HCT116 (cell line): Measurements from ENCODE around the gene NBDY.

ENCODE experiments used
- CTCF ChIP-seq, 3 experiments: fragments of 200-600 bp in 1 of 3; sonication (generic) in 1 of 3; IDR thresholded peaks in 2 of 3; conservative IDR thresholded peaks in 1 of 3; 2 replicates each; pipeline ENCODE4 v1.5.1; 2012 to 2017; ENCODE audit warnings: low read depth in 2 of 3, low read length in 2 of 3, antibody characterized with exemption in 1 of 3, borderline replicate concordance in 1 of 3, control low read depth in 1 of 3, mild to moderate bottlenecking in 1 of 3, mixed read lengths in 1 of 3, mixed run types in 1 of 3, moderate library complexity in 1 of 3; ENCODE audit not compliant: insufficient read depth in 1 of 3
- MAX ChIP-seq: IDR thresholded peaks from 2 replicates; pipeline ENCODE4 v1.6.1; 2012
- POLR2A ChIP-seq: IDR thresholded peaks from 2 replicates; pipeline ENCODE4 v1.7.0; 2011; ENCODE audit warnings: borderline replicate concordance; ENCODE audit not compliant: insufficient read depth, insufficient read length; ENCODE audit errors: extremely low read depth
- POLR2AphosphoS5 ChIP-seq: IDR thresholded peaks from 2 replicates; pipeline ENCODE4 v1.6.1; 2011; ENCODE audit warnings: mild to moderate bottlenecking, low read depth, low read length, moderate library complexity

GRCh38 chrX:56791456-56791855 is 62.4 kb downstream of the NBDY start:
- no peak for TF ChIP-seq POLR2A
- no peak for TF ChIP-seq MAX
- no peak for TF ChIP-seq CTCF (IDR thresholded peaks at IDR 0.05 in 2 of 3, conservative IDR thresholded peaks at IDR 0.05 in 1 of 3; ENCODE audit: borderline replicate concordance in 1 of 3, insufficient read depth in 1 of 3, low read depth in 2 of 3, low read length in 2 of 3)
- no peak for TF ChIP-seq POLR2AphosphoS5
